H1 (cell line): ENCODE data around the gene DYNAP. TPM values are rescaled to one million over a fixed set of nuclear protein-coding genes. Genes with fewer than 3 reads are reported as not detected.

Source experiments
- CTCF ChIA-PET: fragments of 300-600 bp; sonication (Branson Sonifier 250); formaldehyde crosslinking; loops from one replicate; lab custom pipeline; 2021; ENCODE audit not compliant: partially characterized antibody; lab: Charles Lee
- POLR2A ChIA-PET: fragments of 300-600 bp; sonication (Branson Sonifier 250); formaldehyde crosslinking; loops from one replicate; lab custom pipeline; 2021; ENCODE audit warnings: inconsistent platforms; ENCODE audit not compliant: partially characterized antibody; lab: Charles Lee
- DNase-seq, 2 experiments: peaks; one replicate each; pipeline versions ENCODE4 v3.0.0 to v3.0.0-alpha.2; 2010 to 2022; ENCODE audit warnings: low spot score in 2 of 2, low read depth in 1 of 2, mixed read lengths in 1 of 2
- FAIRE-seq: peaks from 2 replicates; lab custom pipeline; 2011; peaks lifted over from hg19 to GRCh38; lab: Jason Lieb, UNC
- H2AFZ ChIP-seq: 2 replicates; pipeline ENCODE4 v1.8.1; 2012; ENCODE audit warnings: low read length, inconsistent platforms
- H2AK5ac ChIP-seq: 2 replicates; pipeline ENCODE4 v1.6.1; 2013; ENCODE audit warnings: low read depth, low read length
- H2BK120ac ChIP-seq: replicated peaks from 2 replicates; pipeline ENCODE3; 2013; ENCODE audit warnings: low read depth, low read length, inconsistent platforms
- H2BK12ac ChIP-seq: 2 replicates; pipeline ENCODE4 v1.6.1; 2013; ENCODE audit warnings: low read depth, low read length
- H2BK15ac ChIP-seq: 2 replicates; pipeline ENCODE4 v1.6.1; 2013; ENCODE audit warnings: low read length
- H2BK20ac ChIP-seq: 2 replicates; pipeline ENCODE4 v1.6.1; 2013; ENCODE audit warnings: low read length
- H2BK5ac ChIP-seq: 2 replicates; pipeline ENCODE4 v1.6.1; 2013; ENCODE audit warnings: low read depth, low read length
- H3K14ac ChIP-seq: 2 replicates; pipeline ENCODE4 v1.6.1; 2013; ENCODE audit warnings: inconsistent platforms; ENCODE audit not compliant: insufficient read length
- H3K18ac ChIP-seq: 2 replicates; pipeline ENCODE4 v1.6.1; 2013; ENCODE audit warnings: low read length; ENCODE audit errors: extremely low read depth
- H3K23ac ChIP-seq: 2 replicates; pipeline ENCODE4 v1.6.1; 2013; ENCODE audit warnings: inconsistent platforms; ENCODE audit not compliant: insufficient read length
- H3K23me2 ChIP-seq: 2 replicates; pipeline ENCODE4 v1.6.1; 2013; ENCODE audit warnings: low read depth, low read length
- H3K27ac ChIP-seq: 2 replicates; pipeline ENCODE4 v1.6.1; 2011; ENCODE audit warnings: low read depth, low read length, inconsistent platforms
- H3K27me3 ChIP-seq, 4 experiments: replicated peaks in 1 of 4; 1 replicate in 1 of 4; 2 replicates in 3 of 4; pipeline versions ENCODE4 v1.6.1 to v1.8.1; 2011 to 2013; ENCODE audit warnings: low read length in 3 of 4, mild to moderate bottlenecking in 3 of 4, inconsistent platforms in 2 of 4, mixed read lengths in 2 of 4, moderate library complexity in 1 of 4; ENCODE audit not compliant: control insufficient read depth in 3 of 4, insufficient read depth in 3 of 4; ENCODE audit errors: extremely low read depth in 1 of 4
- H3K36me3 ChIP-seq, 4 experiments: 2 replicates each; pipeline versions ENCODE4 v1.6.1 to v1.8.1; 2011 to 2013; ENCODE audit warnings: mild to moderate bottlenecking in 4 of 4, low read length in 3 of 4, moderate library complexity in 2 of 4, control low read depth in 1 of 4, inconsistent platforms in 1 of 4; ENCODE audit not compliant: insufficient read depth in 4 of 4, control insufficient read depth in 2 of 4
- H3K4ac ChIP-seq: replicated peaks from 2 replicates; pipeline ENCODE3; 2013; ENCODE audit warnings: low read length, low read depth, mixed read lengths, inconsistent platforms; ENCODE audit not compliant: insufficient read length
- H3K4me1 ChIP-seq, 4 experiments: replicated peaks in 1 of 4; 1 replicate in 1 of 4; 2 replicates in 3 of 4; pipeline versions ENCODE4 v1.6.1 to v1.8.1; 2011 to 2013; ENCODE audit warnings: low read length in 3 of 4, inconsistent platforms in 2 of 4, mixed read lengths in 1 of 4; ENCODE audit not compliant: insufficient read depth in 4 of 4, control insufficient read depth in 3 of 4
- H3K4me2 ChIP-seq, 2 experiments: 2 replicates each; pipeline versions ENCODE4 v1.6.1 to v1.8.1; 2011 to 2013; ENCODE audit warnings: low read depth in 2 of 2, low read length in 2 of 2, control low read depth in 1 of 2, inconsistent platforms in 1 of 2, mild to moderate bottlenecking in 1 of 2; ENCODE audit not compliant: insufficient read depth in 1 of 2
- H3K4me3 ChIP-seq, 4 experiments: fragments of 200-600, 300-600 bp in 1 of 4; sonication (generic), shearing (Covaris generic), sonication (Bioruptor Twin) in 1 of 4; 2 replicates each; pipeline versions ENCODE4 v1.5.1 to v1.8.1; 2011 to 2016; ENCODE audit warnings: low read length in 4 of 4, low read depth in 3 of 4, control low read depth in 2 of 4, inconsistent platforms in 2 of 4, mild to moderate bottlenecking in 2 of 4, mixed read lengths in 1 of 4, moderate library complexity in 1 of 4; ENCODE audit not compliant: insufficient read depth in 2 of 4; ENCODE audit errors: extremely low read depth in 1 of 4
- H3K56ac ChIP-seq: replicated peaks from 2 replicates; pipeline ENCODE3; 2013; ENCODE audit warnings: low read depth, mild to moderate bottlenecking, mixed read lengths, low read length, inconsistent platforms; ENCODE audit not compliant: insufficient read length
- H3K79me1 ChIP-seq: 2 replicates; pipeline ENCODE4 v1.6.1; 2013; ENCODE audit warnings: low read depth, low read length, control low read depth
- H3K79me2 ChIP-seq, 2 experiments: 2 replicates each; pipeline versions ENCODE4 v1.6.1 to v1.8.1; 2012 to 2013; ENCODE audit warnings: low read length in 2 of 2, mild to moderate bottlenecking in 2 of 2, inconsistent platforms in 1 of 2; ENCODE audit not compliant: insufficient read depth in 2 of 2, control insufficient read depth in 1 of 2
- H3K9ac ChIP-seq, 4 experiments: replicated peaks in 1 of 4; 1 replicate in 1 of 4; 2 replicates in 3 of 4; pipeline versions ENCODE4 v1.6.1 to v1.8.1; 2011 to 2013; ENCODE audit warnings: low read depth in 3 of 4, low read length in 3 of 4, control low read depth in 2 of 4, mild to moderate bottlenecking in 2 of 4, moderate library complexity in 2 of 4, inconsistent platforms in 1 of 4; ENCODE audit errors: extremely low read depth in 1 of 4
- H3K9me3 ChIP-seq, 2 experiments: 2 replicates each; pipeline versions ENCODE4 v1.6.1 to v1.8.1; 2012 to 2013; ENCODE audit warnings: mild to moderate bottlenecking in 2 of 2, moderate library complexity in 2 of 2, control low read depth in 1 of 2, inconsistent platforms in 1 of 2, low read depth in 1 of 2, low read length in 1 of 2, mixed read lengths in 1 of 2; ENCODE audit not compliant: insufficient read depth in 2 of 2
- H4K20me1 ChIP-seq, 2 experiments: replicated peaks in 1 of 2; 2 replicates each; pipeline versions ENCODE3 to v1.8.1; 2011 to 2013; ENCODE audit warnings: inconsistent platforms in 2 of 2, low read length in 2 of 2, mild to moderate bottlenecking in 1 of 2; ENCODE audit not compliant: insufficient read depth in 2 of 2, control insufficient read depth in 1 of 2
- H4K5ac ChIP-seq: 2 replicates; pipeline ENCODE4 v1.6.1; 2013; ENCODE audit warnings: low read length, low read depth, mixed read lengths, inconsistent platforms; ENCODE audit not compliant: insufficient read length
- H4K8ac ChIP-seq: 2 replicates; pipeline ENCODE4 v1.8.0; 2013; ENCODE audit warnings: mild to moderate bottlenecking, moderate library complexity, low read length, inconsistent platforms; ENCODE audit not compliant: insufficient read depth; ENCODE audit errors: extremely low read depth
- H4K91ac ChIP-seq: replicated peaks from 2 replicates; pipeline ENCODE3; 2013; ENCODE audit warnings: low read length, mixed read lengths, inconsistent platforms; ENCODE audit not compliant: insufficient read length
- ASH2L ChIP-seq: fragments of 200-600, 300-600 bp; sonication (generic); IDR thresholded peaks from one replicate; pipeline ENCODE4 v1.7.1; 2017; ENCODE audit warnings: low read length
- JUND ChIP-seq: IDR thresholded peaks from 2 replicates; pipeline ENCODE4 v1.6.1; 2011; ENCODE audit warnings: mild to moderate bottlenecking, improper control_type of control experiment, low read length
- KDM1A ChIP-seq: fragments of 200-600, 300-600 bp; sonication (generic); IDR thresholded peaks from 2 replicates; pipeline ENCODE4 v1.7.1; 2016; ENCODE audit warnings: mild to moderate bottlenecking, low read length, borderline replicate concordance
- KDM5A ChIP-seq: fragments of 200-600 bp; IDR thresholded peaks from 2 replicates; pipeline ENCODE4 v1.7.1; 2012; ENCODE audit warnings: mild to moderate bottlenecking, low read length, inconsistent platforms, mixed read lengths
- POLR2A ChIP-seq, 2 experiments: IDR thresholded peaks; 1 replicate in 1 of 2; 2 replicates in 1 of 2; pipeline ENCODE4 v1.6.1; 2011; ENCODE audit warnings: low read depth in 2 of 2, low read length in 2 of 2, mild to moderate bottlenecking in 2 of 2; ENCODE audit errors: control extremely low read depth in 1 of 2
- SP1 ChIP-seq: IDR thresholded peaks from 2 replicates; pipeline ENCODE4 v1.6.1; 2011; ENCODE audit warnings: low read depth, low read length
- WGBS, 2 experiments: shearing (Covaris generic) in 1 of 2; methylation state at CpG; one replicate each; pipeline versions ENCODE4 v1.1.6 to v1.1.7; 2013 to 2015; ENCODE audit warnings: low lambda C conversion rate in 2 of 2, mixed read lengths in 2 of 2, inconsistent platforms in 1 of 2, low coverage in 1 of 2, missing lambda C conversion rate in 1 of 2; ENCODE audit not compliant: insufficient replicate concordance in 2 of 2, insufficient coverage in 1 of 2, insufficient read length in 1 of 2; ENCODE audit errors: extremely low coverage in 1 of 2, missing lambda C conversion rate in 1 of 2; 5-methylcytosine and 5-hydroxymethylcytosine counted together
- polyA plus RNA-seq, 7 experiments: library from polyadenylated mRNA; depleted of rRNA in 3 of 7; stranded (reverse) in 5 of 7; unstranded in 2 of 7; fragments of >200 nt in 5 of 7; fragments of 200-250 nt in 2 of 7; gene quantifications; 1 replicate in 5 of 7; 2 replicates in 1 of 7; 4 replicates in 1 of 7; pipeline versions ENCODE4 v1.2.1 to v1.2.3, GENCODE V29; 2011 to 2013; ENCODE audit warnings: missing spikeins in 2 of 7, mixed read lengths in 2 of 7
- total RNA-seq: library from RNA; stranded (reverse); fragmentation: NEBNext Ultra II Directional; extraction: Animal tissue kit (Norgen Biotek cat#: 25700); gene quantifications from 2 replicates; pipeline ENCODE4 v1.2.1, GENCODE V29; 2021

Gene DYNAP
- total and polyA plus RNA-seq, 2 of the 8 experiments (the other 6 are each of a cell fraction or from before 2014, with no cell fraction given) = 0.22 to 1.5 TPM

DNA sequence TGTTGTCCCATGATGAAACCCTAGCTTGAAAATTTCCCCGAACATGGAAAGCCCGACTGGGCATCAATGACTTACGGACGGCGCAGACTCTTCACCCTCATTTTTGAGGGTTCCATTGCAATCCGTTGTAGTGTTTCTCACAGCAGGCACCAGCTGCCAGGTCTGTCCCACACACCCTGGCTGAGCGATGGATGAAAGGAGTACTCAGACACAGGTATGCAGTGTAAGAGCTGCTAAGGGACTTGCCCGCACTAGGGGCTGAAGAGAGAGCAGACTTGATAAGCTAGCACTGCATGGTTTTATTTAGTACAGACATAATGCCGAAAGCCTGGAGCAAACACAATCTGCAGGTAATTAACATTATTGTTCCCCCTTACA is 15.8 kb downstream of the DYNAP start:
- Histone ChIP-seq H3K79me2 (no peaks in the 10 kb centered on the region), H3K79me1 (no peaks in the 10 kb centered on the region), H4K91ac (peak overlapping the region; percentile 52), H2BK120ac (peak overlapping the region; percentile 98), H3K18ac (peak overlapping the region; percentile 93), H2BK12ac (peak overlapping the region; percentile 99), H3K27me3 (no peaks in the 10 kb centered on the region), H2AFZ (no peak overlapping the region), H3K27ac (peak overlapping the region; percentile 82), H4K8ac (peak overlapping the region; percentile 39; the same call in 1 of the 2 replicates), H3K14ac (no peak overlapping the region), H3K4me2 (peak overlapping the region; percentile 52 to 61), H3K9me3 (no peaks in the 10 kb centered on the region), H2AK5ac (peak overlapping the region; percentile 99; the same call in 1 of the 2 replicates), H3K23me2 (no peaks in the 10 kb centered on the region; the same call in 1 of the 2 replicates), H3K56ac (peak overlapping the region; percentile 12), H3K4ac (peak overlapping the region; percentile 89), H2BK5ac (peak overlapping the region; percentile 99), H4K5ac (peak overlapping the region; percentile 74), H2BK20ac (peak overlapping the region; percentile 63; the same call in 1 of the 2 replicates), H3K4me3 (peak overlapping the region in 1 of 4 experiments; percentile 31; a peak in 1 of 8 replicates), H2BK15ac (no peak overlapping the region), H3K36me3 (no peaks in the 10 kb centered on the region), H3K9ac (peak overlapping the region in 3 of 4 experiments; percentile 20 to 43 (median 29); a peak in 2 of 7 replicates), H3K23ac (no peak overlapping the region), H4K20me1 (no peaks in the 10 kb centered on the region), H3K4me1 (peaks cover 2 to 17% (median 16%) of the 10 kb centered on the region in 4 experiments; a peak in 5 of 7 replicates)
- CTCF ChIA-PET = interaction anchor here (0.6 to 1.9 kb wide), 6 partner anchors 13 to 580 kb away, joined by 3 to 9 read pairs (median 4); no protein-coding TSS in a partner anchor
- DNase-seq (no peak), FAIRE-seq (peak; percentile 73)
- 76% methylated on average over 9 of the region's 9 CpGs; no CpG with 5 or more reads in 1 of the 2 experiments for WGBS, 2 experiments
- peak in 1 of 2 experiments; percentile 34; a peak in 1 of 3 replicates for TF ChIP-seq POLR2A (IDR thresholded peaks at IDR 0.05; ENCODE audit: control extremely low read depth in 1 of 2, low read depth in 2 of 2, low read length in 2 of 2)
- no peak for TF ChIP-seq KDM1A
- no peak for TF ChIP-seq SP1
- no peak for TF ChIP-seq KDM5A
- TF ChIP-seq JUND = no peak
- TF ChIP-seq ASH2L = no peak
- POLR2A ChIA-PET = interaction anchor here (0.9 to 1.8 kb wide), 2 partner anchors 77 to 152 kb away, joined by 3 to 15 read pairs; no protein-coding TSS in a partner anchor
